ENCODE measurements around the gene TSPOAP1. TPM values are rescaled to one million over a fixed set of nuclear protein-coding genes. Genes with fewer than 3 reads are reported as not detected.

Gene TSPOAP1
- total RNA-seq, 2 experiments from 2014 or later: 13.7 to 15.4 TPM

- Mint-ChIP-seq H3K4me3 (peak overlapping the region; percentile 100), H3K9me3 (peaks cover 10% of the 10 kb centered on the region), H3K27me3 (peaks cover 49% of the 10 kb centered on the region), H3K27ac (peak overlapping the region; percentile 100), H3K4me1 (peaks cover 57% of the 10 kb centered on the region), H3K36me3 (peaks cover 58% of the 10 kb centered on the region)
- DNase-seq: peak; percentile 77
These were observed 2.6 kb upstream of the TSPOAP1 start for GRCh38 chr17:58330997-58331814.

- DNase-seq: peak; percentile 57
- Mint-ChIP-seq H3K9me3 (peaks cover 10% of the 10 kb centered on the region), H3K36me3 (peaks cover 54% of the 10 kb centered on the region), H3K4me3 (peak overlapping the region; percentile 100), H3K27ac (peak overlapping the region; percentile 100), H3K4me1 (peaks cover 58% of the 10 kb centered on the region), H3K27me3 (peaks cover 52% of the 10 kb centered on the region)
These were observed 2.0 kb upstream of the TSPOAP1 start for GRCh38 chr17:58330538-58330996.

DNA sequence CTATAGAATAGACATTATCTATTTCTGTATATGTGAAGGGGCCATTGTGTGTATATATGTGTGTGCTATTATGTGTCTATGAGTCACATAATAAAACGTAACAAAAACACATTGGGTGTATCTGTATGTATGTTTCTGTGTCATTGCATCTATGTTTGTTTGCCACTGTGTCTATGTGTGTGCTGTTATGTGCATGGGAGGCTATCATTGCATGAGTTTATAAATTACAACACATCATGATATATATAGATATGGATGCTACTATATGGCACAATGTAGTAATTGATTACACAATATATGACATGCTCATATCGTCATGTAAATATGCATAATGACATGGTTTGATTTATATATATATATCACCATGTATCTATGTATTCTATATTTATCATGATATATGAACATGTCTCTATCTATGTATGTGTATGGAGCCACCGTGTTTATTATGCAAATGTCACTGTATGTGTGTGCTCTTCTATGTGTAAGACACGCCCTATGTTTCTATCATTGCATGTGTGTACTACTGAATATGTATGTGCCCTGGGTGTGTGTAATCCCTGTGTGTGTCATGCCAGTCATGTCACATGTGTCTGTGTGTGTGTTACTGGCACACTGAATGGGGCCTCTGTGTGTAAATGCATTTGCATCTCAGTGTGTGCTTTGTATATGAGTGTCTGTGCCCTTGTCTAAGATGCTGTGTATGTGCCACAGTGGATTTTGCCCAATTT lies 1.4 kb upstream of the TSPOAP1 start:
- H3K27ac Mint-ChIP-seq: peak overlapping the region; percentile 100
- H3K4me3 Mint-ChIP-seq: peak overlapping the region; percentile 100
- H3K4me1 Mint-ChIP-seq: peaks cover 56% of the 10 kb centered on the region
- peaks cover 50% of the 10 kb centered on the region for H3K36me3 Mint-ChIP-seq
- H3K27me3 Mint-ChIP-seq: peaks cover 52% of the 10 kb centered on the region
- peaks cover 10% of the 10 kb centered on the region for H3K9me3 Mint-ChIP-seq
- peak; percentile 64 for DNase-seq

DNA sequence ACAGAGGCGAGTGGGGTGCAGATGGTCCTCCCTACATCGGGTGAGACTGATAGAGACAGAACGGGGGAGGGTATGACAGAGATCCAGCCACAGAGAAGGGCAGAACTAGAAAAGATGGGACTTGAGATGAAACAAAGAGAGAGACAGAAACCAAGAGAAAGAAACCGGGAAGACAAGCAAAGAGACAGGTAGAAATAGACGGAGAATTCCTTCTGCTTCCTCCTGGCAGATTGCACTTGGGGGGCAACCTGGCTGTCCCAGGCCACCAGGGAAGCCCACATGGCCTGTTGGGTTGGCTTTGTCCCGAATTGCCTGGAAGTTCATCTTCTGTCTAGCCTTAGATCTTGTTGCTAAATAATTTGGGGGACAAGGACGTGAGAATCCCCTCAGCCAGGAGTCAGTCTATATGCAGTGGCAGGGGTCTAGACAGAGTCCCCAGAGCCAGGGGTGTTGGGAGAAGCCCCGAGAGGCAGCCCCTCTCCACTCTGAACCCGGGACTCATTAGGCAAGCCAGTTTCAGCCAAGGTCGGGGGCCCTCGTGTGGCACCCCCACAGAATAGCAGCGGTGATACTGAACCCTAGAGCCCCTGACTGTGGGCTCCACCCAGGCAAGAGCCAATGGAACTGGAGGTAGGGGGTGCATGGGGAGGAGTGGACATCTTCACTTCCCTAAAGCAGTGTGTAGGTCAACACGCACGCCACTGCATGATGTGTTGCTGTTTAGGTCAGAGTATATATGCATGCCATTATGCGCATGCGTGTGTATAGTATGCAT lies 627 bp upstream of the TSPOAP1 start:
- Mint-ChIP-seq H3K9me3 (peaks cover 10% of the 10 kb centered on the region), H3K4me3 (peak overlapping the region; percentile 100), H3K27me3 (peaks cover 52% of the 10 kb centered on the region), H3K36me3 (peaks cover 45% of the 10 kb centered on the region), H3K27ac (peak overlapping the region; percentile 100), H3K4me1 (peaks cover 56% of the 10 kb centered on the region)
- peak; percentile 91 for DNase-seq

DNA sequence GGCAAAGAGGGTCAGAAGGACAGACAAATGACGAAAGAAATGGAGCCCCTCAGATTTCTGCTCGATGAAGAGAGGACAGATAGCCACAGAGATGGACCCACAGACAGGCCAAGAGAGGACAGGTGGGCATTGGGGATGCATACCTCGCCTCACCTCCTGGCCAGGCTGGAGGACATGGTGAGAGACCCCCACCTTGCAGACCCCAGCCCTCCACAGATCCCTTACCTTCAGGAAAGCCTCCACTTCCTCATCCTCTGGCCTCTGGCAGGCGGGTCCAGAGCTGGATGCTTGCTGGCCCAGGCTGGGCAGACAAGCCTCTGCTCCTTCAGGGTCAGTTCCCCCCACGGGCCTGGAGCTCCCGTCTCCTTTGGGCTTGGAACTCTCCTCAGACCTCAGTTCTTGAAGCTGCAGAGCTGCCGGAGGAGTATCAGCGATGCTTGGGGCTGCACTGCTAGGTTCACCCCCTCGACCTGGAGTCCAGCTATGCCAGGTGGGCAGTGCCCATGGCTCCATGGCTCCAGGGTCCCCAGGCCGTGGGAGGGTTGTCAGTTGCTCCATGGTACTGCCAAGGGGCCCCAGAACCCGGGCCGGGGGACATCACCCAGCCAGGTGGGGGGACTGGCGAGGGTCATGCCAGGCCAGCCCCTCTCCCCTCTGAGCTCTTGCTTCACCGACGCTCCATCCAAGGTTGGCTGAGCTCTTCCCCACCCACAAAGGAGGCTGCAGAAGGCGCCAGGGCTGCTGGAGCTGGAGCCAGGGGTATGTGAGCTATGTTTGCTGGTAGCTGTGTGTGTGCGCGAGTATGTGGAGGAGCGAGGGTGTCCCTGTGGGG lies 1.0 kb downstream of the TSPOAP1 start:
- peak overlapping the region; percentile 100 for H3K4me3 Mint-ChIP-seq
- H3K4me1 Mint-ChIP-seq: peaks cover 56% of the 10 kb centered on the region
- peaks cover 47% of the 10 kb centered on the region for H3K27me3 Mint-ChIP-seq
- peaks cover 41% of the 10 kb centered on the region for H3K36me3 Mint-ChIP-seq
- peaks cover 10% of the 10 kb centered on the region for H3K9me3 Mint-ChIP-seq
- peak overlapping the region; percentile 100 for H3K27ac Mint-ChIP-seq
- no peak for DNase-seq

GRCh38 chr17:58326609-58327362 lies 1.8 kb downstream of the TSPOAP1 start:
- H3K4me1 Mint-ChIP-seq: peaks cover 52% of the 10 kb centered on the region
- peaks cover 41% of the 10 kb centered on the region for H3K27me3 Mint-ChIP-seq
- H3K9me3 Mint-ChIP-seq: peaks cover 6% of the 10 kb centered on the region
- peaks cover 35% of the 10 kb centered on the region for H3K36me3 Mint-ChIP-seq
- peak overlapping the region; percentile 100 for H3K4me3 Mint-ChIP-seq
- H3K27ac Mint-ChIP-seq: peak overlapping the region; percentile 100
- no peak for DNase-seq

- Mint-ChIP-seq H3K27ac (peak overlapping the region; percentile 34), H3K4me1 (peaks cover 44% of the 10 kb centered on the region)
These were observed 2.6 kb downstream of the TSPOAP1 start for GRCh38 chr17:58325976-58326468.

DNA sequence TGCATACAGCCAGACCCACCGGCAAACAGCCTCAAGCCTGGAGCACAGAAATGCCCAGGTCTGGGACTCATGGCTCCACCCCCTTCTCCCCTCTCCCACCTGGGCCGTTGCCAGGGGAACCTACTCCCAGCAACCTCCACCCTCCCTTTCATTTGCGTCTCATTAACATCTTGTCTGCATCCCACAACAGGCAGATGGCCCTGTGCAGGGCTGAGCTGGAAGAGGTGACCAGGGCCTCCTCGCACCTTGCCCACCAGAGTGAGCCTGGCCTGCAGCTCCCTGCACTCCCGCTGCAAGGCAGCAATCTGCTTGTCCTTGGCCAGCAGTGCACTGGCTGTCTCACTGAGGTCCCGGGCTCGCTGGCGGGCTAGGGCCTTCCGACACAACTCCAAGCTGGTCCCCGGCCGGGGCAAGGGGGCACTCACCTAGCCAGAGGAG lies 3.3 kb downstream of the TSPOAP1 start:
- H3K9me3 Mint-ChIP-seq: peaks cover under 1% of the 10 kb centered on the region
- H3K27me3 Mint-ChIP-seq: peaks cover 27% of the 10 kb centered on the region
- peaks cover 20% of the 10 kb centered on the region for H3K36me3 Mint-ChIP-seq
- peak overlapping the region; percentile 7 for H3K27ac Mint-ChIP-seq
- peaks cover 40% of the 10 kb centered on the region for H3K4me1 Mint-ChIP-seq
- DNase-seq: no peak
- H3K4me3 Mint-ChIP-seq: peak overlapping the region; percentile 35

More at GRCh38 chr17:58325976-58326468, 2.6 kb downstream of the TSPOAP1 start:
- Mint-ChIP-seq H3K36me3 (peaks cover 27% of the 10 kb centered on the region), H3K9me3 (peaks cover 2% of the 10 kb centered on the region), H3K27me3 (peaks cover 34% of the 10 kb centered on the region), H3K4me3 (peak overlapping the region; percentile 100)
- no peak for DNase-seq

GRCh38 chr17:58324409-58325288 lies 3.9 kb downstream of the TSPOAP1 start:
- H3K9me3 Mint-ChIP-seq: no peaks in the 10 kb centered on the region
- DNase-seq: peak; percentile 32
- peaks cover 35% of the 10 kb centered on the region for H3K4me1 Mint-ChIP-seq
- H3K36me3 Mint-ChIP-seq: peaks cover 15% of the 10 kb centered on the region
- H3K27ac Mint-ChIP-seq: no peak overlapping the region
- H3K27me3 Mint-ChIP-seq: peaks cover 22% of the 10 kb centered on the region
- peak overlapping the region; percentile 35 for H3K4me3 Mint-ChIP-seq

DNA sequence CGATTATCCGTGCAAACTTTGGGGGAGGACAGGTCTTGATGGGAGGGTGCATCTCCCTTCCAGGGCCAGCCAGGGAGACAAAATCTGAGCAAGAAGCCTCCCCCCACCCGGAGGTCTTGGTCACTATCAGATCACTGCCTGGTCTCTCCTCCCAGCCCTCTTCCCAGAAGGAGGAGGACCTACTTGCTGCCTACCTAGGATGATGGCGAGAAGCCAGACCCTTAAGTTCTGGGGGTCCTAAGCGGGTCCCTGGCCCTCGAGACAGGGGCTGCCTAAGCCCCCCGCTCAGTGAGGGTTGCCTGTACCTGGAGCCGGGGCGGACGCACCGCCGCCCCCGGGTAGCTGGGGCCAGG lies 4.6 kb downstream of the TSPOAP1 start:
- Mint-ChIP-seq H3K9me3 (no peaks in the 10 kb centered on the region), H3K27ac (no peak overlapping the region), H3K27me3 (peaks cover 16% of the 10 kb centered on the region), H3K4me1 (peaks cover 29% of the 10 kb centered on the region), H3K36me3 (peaks cover 11% of the 10 kb centered on the region), H3K4me3 (no peak overlapping the region)
- DNase-seq: no peak

- Mint-ChIP-seq H3K36me3 (peaks cover 7% of the 10 kb centered on the region), H3K4me1 (peaks cover 25% of the 10 kb centered on the region), H3K27ac (no peak overlapping the region), H3K4me3 (no peak overlapping the region), H3K9me3 (no peaks in the 10 kb centered on the region), H3K27me3 (peaks cover 11% of the 10 kb centered on the region)
- DNase-seq: no peak
These were observed 5.1 kb downstream of the TSPOAP1 start for GRCh38 chr17:58323366-58324055.

DNA sequence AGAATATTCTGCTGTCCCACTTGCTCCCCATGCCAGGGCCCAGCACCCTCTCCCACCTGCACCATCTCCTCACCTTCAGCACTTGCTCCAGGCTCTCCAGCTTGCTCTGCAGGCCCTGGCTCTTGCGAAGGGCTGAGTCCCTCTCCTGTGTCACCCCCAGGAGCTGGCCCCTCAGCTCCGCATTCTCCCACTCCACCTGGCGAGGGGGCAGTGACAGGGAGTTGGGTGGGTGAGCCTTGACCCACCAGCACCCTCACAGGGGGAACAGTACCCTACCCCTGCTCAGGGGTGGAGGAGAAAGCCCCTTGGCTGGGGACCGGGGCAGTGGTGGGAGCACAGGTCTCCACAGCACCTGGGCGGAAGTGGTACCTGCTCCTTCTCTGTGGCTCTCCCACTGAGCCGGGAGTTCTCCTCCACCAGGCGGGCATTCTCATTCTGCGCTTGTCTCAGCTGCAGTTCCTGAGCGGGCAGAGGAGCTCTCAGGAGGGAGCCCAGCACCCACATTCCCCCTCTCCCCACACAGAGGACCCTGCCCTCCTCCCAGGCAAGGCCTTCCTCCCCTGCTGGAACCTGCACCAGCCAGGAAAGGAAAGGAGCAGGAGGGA lies 5.9 kb downstream of the TSPOAP1 start:
- peaks cover 4% of the 10 kb centered on the region for H3K27me3 Mint-ChIP-seq
- H3K27ac Mint-ChIP-seq: no peak overlapping the region
- H3K9me3 Mint-ChIP-seq: no peaks in the 10 kb centered on the region
- peaks cover 3% of the 10 kb centered on the region for H3K36me3 Mint-ChIP-seq
- H3K4me1 Mint-ChIP-seq: peaks cover 24% of the 10 kb centered on the region
- H3K4me3 Mint-ChIP-seq: no peak overlapping the region
- no peak for DNase-seq

All from activated naive CD8-positive, alpha-beta T cell treated with anti-CD3 and anti-CD28 coated beads for 36 hours (primary cell).